H1 (cell line): ENCODE results near the gene FAM83C. TPM values are rescaled to one million over a fixed set of nuclear protein-coding genes. Genes with fewer than 3 reads are reported as not detected.

ENCODE experiments used
- CTCF ChIA-PET: fragments of 300-600 bp; sonication (Branson Sonifier 250); formaldehyde crosslinking; loops from one replicate; lab custom pipeline; 2021; ENCODE audit not compliant: partially characterized antibody; lab: Charles Lee
- POLR2A ChIA-PET: fragments of 300-600 bp; sonication (Branson Sonifier 250); formaldehyde crosslinking; loops from one replicate; lab custom pipeline; 2021; ENCODE audit warnings: inconsistent platforms; ENCODE audit not compliant: partially characterized antibody; lab: Charles Lee
- DNase-seq, 2 experiments: peaks; one replicate each; pipeline versions ENCODE4 v3.0.0 to v3.0.0-alpha.2; 2010 to 2022; ENCODE audit warnings: low spot score in 2 of 2, low read depth in 1 of 2, mixed read lengths in 1 of 2
- FAIRE-seq: peaks from 2 replicates; lab custom pipeline; 2011; peaks lifted over from hg19 to GRCh38; lab: Jason Lieb, UNC
- H2AFZ ChIP-seq: 2 replicates; pipeline ENCODE4 v1.8.1; 2012; ENCODE audit warnings: low read length, inconsistent platforms
- H2AK5ac ChIP-seq: 2 replicates; pipeline ENCODE4 v1.6.1; 2013; ENCODE audit warnings: low read depth, low read length
- H2BK120ac ChIP-seq: replicated peaks from 2 replicates; pipeline ENCODE3; 2013; ENCODE audit warnings: low read depth, low read length, inconsistent platforms
- H2BK12ac ChIP-seq: 2 replicates; pipeline ENCODE4 v1.6.1; 2013; ENCODE audit warnings: low read depth, low read length
- H2BK15ac ChIP-seq: 2 replicates; pipeline ENCODE4 v1.6.1; 2013; ENCODE audit warnings: low read length
- H2BK20ac ChIP-seq: 2 replicates; pipeline ENCODE4 v1.6.1; 2013; ENCODE audit warnings: low read length
- H2BK5ac ChIP-seq: 2 replicates; pipeline ENCODE4 v1.6.1; 2013; ENCODE audit warnings: low read depth, low read length
- H3K14ac ChIP-seq: 2 replicates; pipeline ENCODE4 v1.6.1; 2013; ENCODE audit warnings: inconsistent platforms; ENCODE audit not compliant: insufficient read length
- H3K18ac ChIP-seq: 2 replicates; pipeline ENCODE4 v1.6.1; 2013; ENCODE audit warnings: low read length; ENCODE audit errors: extremely low read depth
- H3K23ac ChIP-seq: 2 replicates; pipeline ENCODE4 v1.6.1; 2013; ENCODE audit warnings: inconsistent platforms; ENCODE audit not compliant: insufficient read length
- H3K23me2 ChIP-seq: 2 replicates; pipeline ENCODE4 v1.6.1; 2013; ENCODE audit warnings: low read depth, low read length
- H3K27ac ChIP-seq: 2 replicates; pipeline ENCODE4 v1.6.1; 2011; ENCODE audit warnings: low read depth, low read length, inconsistent platforms
- H3K27me3 ChIP-seq, 4 experiments: replicated peaks in 1 of 4; 1 replicate in 1 of 4; 2 replicates in 3 of 4; pipeline versions ENCODE4 v1.6.1 to v1.8.1; 2011 to 2013; ENCODE audit warnings: low read length in 3 of 4, mild to moderate bottlenecking in 3 of 4, inconsistent platforms in 2 of 4, mixed read lengths in 2 of 4, moderate library complexity in 1 of 4; ENCODE audit not compliant: control insufficient read depth in 3 of 4, insufficient read depth in 3 of 4; ENCODE audit errors: extremely low read depth in 1 of 4
- H3K36me3 ChIP-seq, 4 experiments: 2 replicates each; pipeline versions ENCODE4 v1.6.1 to v1.8.1; 2011 to 2013; ENCODE audit warnings: mild to moderate bottlenecking in 4 of 4, low read length in 3 of 4, moderate library complexity in 2 of 4, control low read depth in 1 of 4, inconsistent platforms in 1 of 4; ENCODE audit not compliant: insufficient read depth in 4 of 4, control insufficient read depth in 2 of 4
- H3K4ac ChIP-seq: replicated peaks from 2 replicates; pipeline ENCODE3; 2013; ENCODE audit warnings: low read length, low read depth, mixed read lengths, inconsistent platforms; ENCODE audit not compliant: insufficient read length
- H3K4me1 ChIP-seq, 4 experiments: replicated peaks in 1 of 4; 1 replicate in 1 of 4; 2 replicates in 3 of 4; pipeline versions ENCODE4 v1.6.1 to v1.8.1; 2011 to 2013; ENCODE audit warnings: low read length in 3 of 4, inconsistent platforms in 2 of 4, mixed read lengths in 1 of 4; ENCODE audit not compliant: insufficient read depth in 4 of 4, control insufficient read depth in 3 of 4
- H3K4me2 ChIP-seq, 2 experiments: 2 replicates each; pipeline versions ENCODE4 v1.6.1 to v1.8.1; 2011 to 2013; ENCODE audit warnings: low read depth in 2 of 2, low read length in 2 of 2, control low read depth in 1 of 2, inconsistent platforms in 1 of 2, mild to moderate bottlenecking in 1 of 2; ENCODE audit not compliant: insufficient read depth in 1 of 2
- H3K4me3 ChIP-seq, 4 experiments: fragments of 200-600, 300-600 bp in 1 of 4; sonication (generic), shearing (Covaris generic), sonication (Bioruptor Twin) in 1 of 4; 2 replicates each; pipeline versions ENCODE4 v1.5.1 to v1.8.1; 2011 to 2016; ENCODE audit warnings: low read length in 4 of 4, low read depth in 3 of 4, control low read depth in 2 of 4, inconsistent platforms in 2 of 4, mild to moderate bottlenecking in 2 of 4, mixed read lengths in 1 of 4, moderate library complexity in 1 of 4; ENCODE audit not compliant: insufficient read depth in 2 of 4; ENCODE audit errors: extremely low read depth in 1 of 4
- H3K56ac ChIP-seq: replicated peaks from 2 replicates; pipeline ENCODE3; 2013; ENCODE audit warnings: low read depth, mild to moderate bottlenecking, mixed read lengths, low read length, inconsistent platforms; ENCODE audit not compliant: insufficient read length
- H3K79me1 ChIP-seq: 2 replicates; pipeline ENCODE4 v1.6.1; 2013; ENCODE audit warnings: low read depth, low read length, control low read depth
- H3K79me2 ChIP-seq, 2 experiments: 2 replicates each; pipeline versions ENCODE4 v1.6.1 to v1.8.1; 2012 to 2013; ENCODE audit warnings: low read length in 2 of 2, mild to moderate bottlenecking in 2 of 2, inconsistent platforms in 1 of 2; ENCODE audit not compliant: insufficient read depth in 2 of 2, control insufficient read depth in 1 of 2
- H3K9ac ChIP-seq, 4 experiments: replicated peaks in 1 of 4; 1 replicate in 1 of 4; 2 replicates in 3 of 4; pipeline versions ENCODE4 v1.6.1 to v1.8.1; 2011 to 2013; ENCODE audit warnings: low read depth in 3 of 4, low read length in 3 of 4, control low read depth in 2 of 4, mild to moderate bottlenecking in 2 of 4, moderate library complexity in 2 of 4, inconsistent platforms in 1 of 4; ENCODE audit errors: extremely low read depth in 1 of 4
- H3K9me3 ChIP-seq, 2 experiments: 2 replicates each; pipeline versions ENCODE4 v1.6.1 to v1.8.1; 2012 to 2013; ENCODE audit warnings: mild to moderate bottlenecking in 2 of 2, moderate library complexity in 2 of 2, control low read depth in 1 of 2, inconsistent platforms in 1 of 2, low read depth in 1 of 2, low read length in 1 of 2, mixed read lengths in 1 of 2; ENCODE audit not compliant: insufficient read depth in 2 of 2
- H4K20me1 ChIP-seq, 2 experiments: replicated peaks in 1 of 2; 2 replicates each; pipeline versions ENCODE3 to v1.8.1; 2011 to 2013; ENCODE audit warnings: inconsistent platforms in 2 of 2, low read length in 2 of 2, mild to moderate bottlenecking in 1 of 2; ENCODE audit not compliant: insufficient read depth in 2 of 2, control insufficient read depth in 1 of 2
- H4K5ac ChIP-seq: 2 replicates; pipeline ENCODE4 v1.6.1; 2013; ENCODE audit warnings: low read length, low read depth, mixed read lengths, inconsistent platforms; ENCODE audit not compliant: insufficient read length
- H4K8ac ChIP-seq: 2 replicates; pipeline ENCODE4 v1.8.0; 2013; ENCODE audit warnings: mild to moderate bottlenecking, moderate library complexity, low read length, inconsistent platforms; ENCODE audit not compliant: insufficient read depth; ENCODE audit errors: extremely low read depth
- H4K91ac ChIP-seq: replicated peaks from 2 replicates; pipeline ENCODE3; 2013; ENCODE audit warnings: low read length, mixed read lengths, inconsistent platforms; ENCODE audit not compliant: insufficient read length
- BRCA1 ChIP-seq: IDR thresholded peaks from 2 replicates; pipeline ENCODE4 v1.6.1; 2012; ENCODE audit warnings: low read depth, low read length, improper control_type of control experiment
- CHD1 ChIP-seq: IDR thresholded peaks from 2 replicates; pipeline ENCODE4 v1.6.1; 2012; ENCODE audit warnings: low read depth, low read length, improper control_type of control experiment
- CHD2 ChIP-seq: IDR thresholded peaks from 2 replicates; pipeline ENCODE4 v1.6.1; 2012; ENCODE audit warnings: low read length, improper control_type of control experiment
- GTF2F1 ChIP-seq: IDR thresholded peaks from 2 replicates; pipeline ENCODE4 v1.6.1; 2012; ENCODE audit warnings: low read depth, low read length, improper control_type of control experiment, borderline replicate concordance
- NRF1 ChIP-seq: IDR thresholded peaks from 2 replicates; pipeline ENCODE4 v1.6.1; 2011; ENCODE audit warnings: mild to moderate bottlenecking, low read depth, low read length, improper control_type of control experiment
- RAD21 ChIP-seq, 2 experiments: IDR thresholded peaks in 1 of 2; conservative IDR thresholded peaks in 1 of 2; 2 replicates each; pipeline ENCODE4 v1.6.1; 2011; ENCODE audit warnings: low read depth in 2 of 2, low read length in 2 of 2, improper control_type of control experiment in 1 of 2, inconsistent platforms in 1 of 2, mild to moderate bottlenecking in 1 of 2, moderate library complexity in 1 of 2
- TBP ChIP-seq: IDR thresholded peaks from 2 replicates; pipeline ENCODE4 v1.6.1; 2011; ENCODE audit warnings: low read depth, low read length, improper control_type of control experiment
- WGBS, 2 experiments: shearing (Covaris generic) in 1 of 2; methylation state at CpG; one replicate each; pipeline versions ENCODE4 v1.1.6 to v1.1.7; 2013 to 2015; ENCODE audit warnings: low lambda C conversion rate in 2 of 2, mixed read lengths in 2 of 2, inconsistent platforms in 1 of 2, low coverage in 1 of 2, missing lambda C conversion rate in 1 of 2; ENCODE audit not compliant: insufficient replicate concordance in 2 of 2, insufficient coverage in 1 of 2, insufficient read length in 1 of 2; ENCODE audit errors: extremely low coverage in 1 of 2, missing lambda C conversion rate in 1 of 2; 5-methylcytosine and 5-hydroxymethylcytosine counted together
- polyA plus RNA-seq, 7 experiments: library from polyadenylated mRNA; depleted of rRNA in 3 of 7; stranded (reverse) in 5 of 7; unstranded in 2 of 7; fragments of >200 nt in 5 of 7; fragments of 200-250 nt in 2 of 7; gene quantifications; 1 replicate in 5 of 7; 2 replicates in 1 of 7; 4 replicates in 1 of 7; pipeline versions ENCODE4 v1.2.1 to v1.2.3, GENCODE V29; 2011 to 2013; ENCODE audit warnings: missing spikeins in 2 of 7, mixed read lengths in 2 of 7
- total RNA-seq: library from RNA; stranded (reverse); fragmentation: NEBNext Ultra II Directional; extraction: Animal tissue kit (Norgen Biotek cat#: 25700); gene quantifications from 2 replicates; pipeline ENCODE4 v1.2.1, GENCODE V29; 2021

FAM83C gene
- total and polyA plus RNA-seq, 2 of the 8 experiments (the other 6 are each of a cell fraction or from before 2014, with no cell fraction given) = not detected

DNA sequence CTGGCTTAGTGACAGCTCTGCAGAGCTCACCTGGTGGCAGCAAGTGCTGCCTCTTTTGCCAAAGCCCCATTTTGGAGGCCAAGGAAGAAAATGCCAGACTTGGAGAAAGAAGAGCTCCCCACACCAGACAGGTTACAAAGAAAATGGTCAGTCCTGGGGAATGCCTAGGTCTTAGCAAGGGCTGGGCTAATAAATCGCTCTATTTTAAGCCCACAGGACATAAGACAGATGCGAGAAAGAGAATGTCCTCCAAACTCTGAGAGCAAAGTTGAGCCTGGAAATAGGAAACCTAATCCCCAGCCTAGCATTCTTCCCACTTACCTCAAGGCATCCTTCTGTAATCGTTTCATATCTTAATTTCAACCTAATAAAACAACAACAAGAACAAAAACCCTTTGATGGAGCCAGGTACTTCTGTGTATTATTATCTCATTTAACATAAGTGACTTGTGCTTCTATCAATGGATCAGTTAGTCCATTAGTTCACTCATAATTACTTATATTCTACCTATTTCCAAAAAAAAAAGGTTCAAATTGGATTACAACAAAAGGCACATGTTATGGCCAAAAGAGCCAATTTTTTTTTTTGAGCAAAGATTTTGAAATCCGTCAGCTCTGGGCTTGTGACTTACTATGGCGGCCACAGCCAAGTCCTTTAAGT, 40.4 kb upstream of the FAM83C start:
- Histone ChIP-seq H4K20me1 (no peaks in the 10 kb centered on the region), H2AFZ (no peak overlapping the region), H3K27me3 (no peaks in the 10 kb centered on the region), H2BK12ac (no peak overlapping the region), H3K56ac (no peak overlapping the region), H3K79me1 (no peaks in the 10 kb centered on the region), H3K36me3 (no peaks in the 10 kb centered on the region; a peak in 1 of 8 replicates), H2BK5ac (no peak overlapping the region), H3K9ac (no peak overlapping the region), H4K8ac (no peak overlapping the region), H2BK20ac (no peak overlapping the region), H3K9me3 (no peaks in the 10 kb centered on the region), H2BK15ac (no peak overlapping the region), H4K91ac (no peak overlapping the region), H3K23me2 (no peaks in the 10 kb centered on the region), H3K27ac (no peak overlapping the region), H3K14ac (no peak overlapping the region), H4K5ac (no peak overlapping the region), H2AK5ac (no peak overlapping the region), H2BK120ac (no peak overlapping the region), H3K18ac (no peak overlapping the region), H3K4ac (no peak overlapping the region), H3K23ac (no peak overlapping the region), H3K4me1 (peaks cover 0 to 4% (median 1%) of the 10 kb centered on the region in 4 experiments; a peak in 2 of 7 replicates), H3K79me2 (no peaks in the 10 kb centered on the region), H3K4me3 (no peak overlapping the region), H3K4me2 (no peak overlapping the region)
- ChIA-PET POLR2A (interaction anchor here (0.6 to 1.7 kb wide), 3 partner anchors 11 to 122 kb away, joined by 4 to 6 read pairs (median 4); no protein-coding TSS in a partner anchor), CTCF (interaction anchor here (0.8 to 6.6 kb wide), 7 partner anchors 10 to 56 kb away, joined by 3 to 141 read pairs (median 4); no protein-coding TSS in a partner anchor)
- FAIRE-seq (no peak), DNase-seq (no peak)
- 87 to 100% methylated on average over 1 to 5 of the region's 5 CpGs for WGBS, 2 experiments
- TF ChIP-seq CHD2 = no peak
- no peak for TF ChIP-seq NRF1
- TF ChIP-seq GTF2F1 = no peak
- no peak for TF ChIP-seq TBP
- TF ChIP-seq CHD1 = no peak
- no peak for TF ChIP-seq BRCA1
- no peak for TF ChIP-seq RAD21 (IDR thresholded peaks at IDR 0.05 in 1 of 2, conservative IDR thresholded peaks at IDR 0.05 in 1 of 2; ENCODE audit: low read depth in 2 of 2, low read length in 2 of 2)
